Keratinocyte (primary cell): ENCODE measurements around the gene MDN1. TPM values are rescaled to one million over a fixed set of nuclear protein-coding genes. Genes with fewer than 3 reads are reported as not detected.

Experiments
- DNase-seq: peaks from one replicate; pipeline ENCODE4 v3.0.0-alpha.2; 2011; ENCODE audit warnings: low read depth, missing footprints, low spot score
- FAIRE-seq: peaks from 2 replicates; lab custom pipeline; 2011; peaks lifted over from hg19 to GRCh38; lab: Jason Lieb, UNC
- H2AFZ ChIP-seq: 2 replicates; pipeline ENCODE4 v1.6.0; 2012; ENCODE audit warnings: low read length, control low read depth, inconsistent platforms; ENCODE audit not compliant: control insufficient read depth
- H3K27ac ChIP-seq: 2 replicates; pipeline ENCODE4 v1.5.1; 2011; ENCODE audit warnings: low read length; ENCODE audit not compliant: control insufficient read depth, insufficient read depth
- H3K27me3 ChIP-seq: 3 replicates; pipeline ENCODE4 v1.6.0; 2011; ENCODE audit warnings: low read length; ENCODE audit not compliant: control insufficient read depth, insufficient read depth; ENCODE audit errors: extremely low read depth
- H3K36me3 ChIP-seq, 2 experiments: 2 replicates in 1 of 2; 3 replicates in 1 of 2; pipeline ENCODE4 v1.5.1; 2011; ENCODE audit warnings: low read length in 2 of 2, mild to moderate bottlenecking in 1 of 2; ENCODE audit not compliant: control insufficient read depth in 2 of 2, insufficient read depth in 2 of 2; ENCODE audit errors: extremely low read depth in 1 of 2
- H3K4me1 ChIP-seq: 3 replicates; pipeline ENCODE4 v1.5.1; 2011; ENCODE audit warnings: low read length; ENCODE audit not compliant: control insufficient read depth, insufficient read depth; ENCODE audit errors: extremely low read depth
- H3K4me2 ChIP-seq: 3 replicates; pipeline ENCODE4 v1.6.0; 2011; ENCODE audit warnings: low read depth, low read length; ENCODE audit not compliant: control insufficient read depth, insufficient read depth; ENCODE audit errors: extremely low read depth
- H3K4me3 ChIP-seq, 3 experiments: fragments of 200-600 bp in 1 of 3; sonication (generic) in 1 of 3; 2 replicates in 2 of 3; 3 replicates in 1 of 3; pipeline ENCODE4 v1.5.1; 2011 to 2016; ENCODE audit warnings: low read length in 3 of 3, mild to moderate bottlenecking in 3 of 3, control low read depth in 2 of 3, inconsistent platforms in 1 of 3, low read depth in 1 of 3, mixed read lengths in 1 of 3, mixed run types in 1 of 3, moderate library complexity in 1 of 3; ENCODE audit not compliant: control insufficient read depth in 2 of 3, insufficient read depth in 2 of 3; ENCODE audit errors: extremely low read depth in 1 of 3
- H3K79me2 ChIP-seq: 2 replicates; pipeline ENCODE4 v1.6.0; 2012; ENCODE audit warnings: low read length; ENCODE audit not compliant: control insufficient read depth, insufficient read depth
- H3K9ac ChIP-seq: 3 replicates; pipeline ENCODE4 v1.6.0; 2011; ENCODE audit warnings: low read length; ENCODE audit not compliant: control insufficient read depth, insufficient read depth; ENCODE audit errors: extremely low read depth
- H3K9me1 ChIP-seq: 3 replicates; pipeline ENCODE4 v1.6.0; 2011; ENCODE audit warnings: low read length; ENCODE audit not compliant: control insufficient read depth, insufficient read depth; ENCODE audit errors: extremely low read depth
- H3K9me3 ChIP-seq: 2 replicates; pipeline ENCODE4 v1.5.1; 2012; ENCODE audit warnings: low read depth, low read length; ENCODE audit not compliant: control insufficient read depth
- H4K20me1 ChIP-seq: 3 replicates; pipeline ENCODE4 v1.6.0; 2011; ENCODE audit warnings: low read length; ENCODE audit not compliant: control insufficient read depth, insufficient read depth; ENCODE audit errors: extremely low read depth
- CTCF ChIP-seq, 3 experiments: IDR thresholded peaks in 1 of 3; conservative IDR thresholded peaks in 1 of 3; optimal IDR thresholded peaks in 1 of 3; 2 replicates in 2 of 3; 3 replicates in 1 of 3; pipeline versions ENCODE3 to v1.5.1; 2011; ENCODE audit warnings: low read length in 3 of 3, mild to moderate bottlenecking in 3 of 3, moderate library complexity in 2 of 3, control low read depth in 1 of 3, inconsistent platforms in 1 of 3; ENCODE audit not compliant: insufficient read depth in 2 of 3; ENCODE audit errors: extremely low read depth in 1 of 3
- EZH2 ChIP-seq: IDR thresholded peaks from one replicate; pipeline ENCODE4 v1.6.1; 2012; ENCODE audit warnings: inconsistent platforms, mild to moderate bottlenecking, low read length, moderate library complexity
- dilution Hi-C: fragments of 300-500 bp; cut with MboI; formaldehyde crosslinking; loops from one replicate; pipeline ENCODE4 v1.7.0; 2020; ENCODE audit warnings: low sequenced_read_pairs; ENCODE audit not compliant: extremely low pct_ligation_motif_present
- polyA plus RNA-seq, 5 experiments: library from polyadenylated mRNA; depleted of rRNA in 3 of 5; stranded (reverse) in 3 of 5; stranded (forward) in 1 of 5; unstranded in 1 of 5; fragments of >200 nt; gene quantifications; 1 replicate in 1 of 5; 2 replicates in 3 of 5; 3 replicates in 1 of 5; pipeline versions ENCODE4 v1.2.1 to v1.2.3, GENCODE V29; 2011 to 2012; ENCODE audit warnings: missing spikeins in 2 of 5, low read depth in 1 of 5, low replicate concordance in 1 of 5

The MDN1 gene
- polyA plus RNA-seq, 1 donor (not counting 4 experiments of a cell fraction or from before 2014, with no cell fraction given) = 16.0 TPM

GRCh38 chr6:89724981-89725380, 94.6 kb downstream of the MDN1 start:
- no peaks in the 10 kb centered on the region for H3K79me2 ChIP-seq
- no peak overlapping the region for H3K9ac ChIP-seq
- dilution Hi-C loops = no loop called here
- H3K9me1 ChIP-seq = no peaks in the 10 kb centered on the region
- DNase-seq (no peak), FAIRE-seq (no peak)
- H3K27me3 ChIP-seq = no peaks in the 10 kb centered on the region
- H3K4me2 ChIP-seq = no peak overlapping the region
- peaks cover 17 to 22% of the 10 kb centered on the region in 2 experiments for H3K36me3 ChIP-seq
- no peak overlapping the region for H3K27ac ChIP-seq
- H3K4me1 ChIP-seq = no peaks in the 10 kb centered on the region
- H2AFZ ChIP-seq = no peak overlapping the region
- TF ChIP-seq CTCF (optimal IDR thresholded peaks at IDR 0.05 in 1 of 3, IDR thresholded peaks at IDR 0.05 in 1 of 3, conservative IDR thresholded peaks at IDR 0.05 in 1 of 3; ENCODE audit: extremely low read depth in 1 of 3, insufficient read depth in 2 of 3, low read length in 3 of 3) (no peak), EZH2 (no peak)
- no peaks in the 10 kb centered on the region for H3K9me3 ChIP-seq
- no peaks in the 10 kb centered on the region for H4K20me1 ChIP-seq
- no peak overlapping the region for H3K4me3 ChIP-seq

GRCh38 chr6:89723046-89723445, 96.5 kb downstream of the MDN1 start:
- no peak overlapping the region for H3K9ac ChIP-seq
- no peaks in the 10 kb centered on the region for H3K9me3 ChIP-seq
- H4K20me1 ChIP-seq = no peaks in the 10 kb centered on the region
- H3K4me2 ChIP-seq = no peak overlapping the region
- no peaks in the 10 kb centered on the region for H3K4me1 ChIP-seq
- no peak for FAIRE-seq
- no peak for TF ChIP-seq EZH2
- TF ChIP-seq CTCF (optimal IDR thresholded peaks at IDR 0.05 in 1 of 3, IDR thresholded peaks at IDR 0.05 in 1 of 3, conservative IDR thresholded peaks at IDR 0.05 in 1 of 3; ENCODE audit: extremely low read depth in 1 of 3, insufficient read depth in 2 of 3, low read length in 3 of 3) = no peak
- no peak for DNase-seq
- no peak overlapping the region for H3K27ac ChIP-seq
- H3K36me3 ChIP-seq = peaks cover 12 to 20% of the 10 kb centered on the region in 2 experiments
- H3K79me2 ChIP-seq = no peaks in the 10 kb centered on the region
- no peak overlapping the region for H2AFZ ChIP-seq
- H3K4me3 ChIP-seq = no peak overlapping the region
- dilution Hi-C loops = no loop called here
- H3K9me1 ChIP-seq = no peaks in the 10 kb centered on the region
- no peaks in the 10 kb centered on the region for H3K27me3 ChIP-seq
